B cell (primary cell): Measurements from ENCODE around the gene COBL.

Source experiments
- EZH2 ChIP-seq: IDR thresholded peaks from 2 replicates; pipeline ENCODE4 v1.6.1; 2012; ENCODE audit warnings: borderline replicate concordance, low read depth, mild to moderate bottlenecking, moderate library complexity, low read length; ENCODE audit not compliant: insufficient read depth, poor library complexity, severe bottlenecking
- TF ChIP-seq, protein P1 (sequence below): fragments of 200-600 bp; IDR thresholded peaks from one replicate; pipeline ENCODE4 v1.8.0; 2022; ENCODE audit warnings: antibody characterized with exemption, mild to moderate bottlenecking

DNA sequence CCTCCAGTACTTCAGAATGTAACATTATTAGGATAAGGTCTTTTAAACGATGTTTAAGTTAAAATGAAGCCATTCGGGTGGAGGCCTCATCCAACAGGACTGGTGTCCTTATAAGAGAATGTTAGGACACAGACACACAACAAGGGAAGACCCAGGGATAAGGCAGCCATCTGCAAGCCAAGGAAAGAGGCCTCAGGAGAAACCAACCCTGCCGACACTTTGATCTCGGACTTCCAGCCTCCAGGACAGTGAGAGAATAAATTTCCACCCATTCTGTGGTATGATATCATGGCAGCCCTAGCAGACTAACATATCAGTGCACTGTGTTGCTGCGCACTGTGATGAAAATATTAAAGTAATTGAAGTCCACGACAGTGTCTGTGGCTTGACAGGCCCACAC lies 250.8 kb downstream of the COBL start:
- TF ChIP-seq, protein P1, sequence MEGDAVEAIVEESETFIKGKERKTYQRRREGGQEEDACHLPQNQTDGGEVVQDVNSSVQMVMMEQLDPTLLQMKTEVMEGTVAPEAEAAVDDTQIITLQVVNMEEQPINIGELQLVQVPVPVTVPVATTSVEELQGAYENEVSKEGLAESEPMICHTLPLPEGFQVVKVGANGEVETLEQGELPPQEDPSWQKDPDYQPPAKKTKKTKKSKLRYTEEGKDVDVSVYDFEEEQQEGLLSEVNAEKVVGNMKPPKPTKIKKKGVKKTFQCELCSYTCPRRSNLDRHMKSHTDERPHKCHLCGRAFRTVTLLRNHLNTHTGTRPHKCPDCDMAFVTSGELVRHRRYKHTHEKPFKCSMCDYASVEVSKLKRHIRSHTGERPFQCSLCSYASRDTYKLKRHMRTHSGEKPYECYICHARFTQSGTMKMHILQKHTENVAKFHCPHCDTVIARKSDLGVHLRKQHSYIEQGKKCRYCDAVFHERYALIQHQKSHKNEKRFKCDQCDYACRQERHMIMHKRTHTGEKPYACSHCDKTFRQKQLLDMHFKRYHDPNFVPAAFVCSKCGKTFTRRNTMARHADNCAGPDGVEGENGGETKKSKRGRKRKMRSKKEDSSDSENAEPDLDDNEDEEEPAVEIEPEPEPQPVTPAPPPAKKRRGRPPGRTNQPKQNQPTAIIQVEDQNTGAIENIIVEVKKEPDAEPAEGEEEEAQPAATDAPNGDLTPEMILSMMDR: no peak
- TF ChIP-seq EZH2: no peak
